Measurements from ENCODE around the gene CAPN12. TPM values are rescaled to one million over a fixed set of nuclear protein-coding genes. Genes with fewer than 3 reads are reported as not detected.

Gene CAPN12
- total and polyA plus RNA-seq, 4 donors = 3.8 to 28.7 (median 8.8) TPM

DNA sequence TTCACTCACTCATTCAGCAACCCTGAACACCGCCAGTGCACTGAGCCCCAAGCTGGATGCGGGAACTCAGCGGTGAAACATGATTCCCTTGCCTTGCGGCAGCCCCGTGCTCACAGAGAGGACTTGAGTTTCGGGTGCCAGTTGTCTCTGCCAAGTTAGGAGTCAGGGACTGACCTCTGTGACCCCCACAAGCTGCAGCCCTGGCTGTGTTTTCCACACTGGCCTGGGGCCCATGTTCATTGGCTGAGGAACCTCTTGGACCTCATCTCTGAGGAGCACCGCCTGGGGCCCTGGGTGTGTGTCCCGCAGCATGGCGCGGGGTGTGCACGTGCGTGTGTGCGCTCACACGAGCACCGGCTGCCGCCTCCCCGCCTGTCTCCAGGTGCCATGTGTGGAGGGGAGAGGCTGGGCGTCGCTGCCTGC lies 31.0 kb downstream of the CAPN12 start:
- H3K4me3 ChIP-seq (ENCODE audit: low read depth in 1 of 3, low read length in 3 of 3) = no peak overlapping the region
- H3K27ac ChIP-seq (ENCODE audit: low read depth in 1 of 2, low read length in 2 of 2) = peak overlapping the region; percentile 80 to 83
- H3K4me1 ChIP-seq (ENCODE audit: control insufficient read depth in 4 of 4, insufficient read depth in 4 of 4, low read length in 3 of 4) = peaks cover 21 to 62% (median 52%) of the 10 kb centered on the region in 4 donors
- no peaks in the 10 kb centered on the region for H3K27me3 ChIP-seq (ENCODE audit: control insufficient read depth in 4 of 4, insufficient read depth in 4 of 4, low read length in 3 of 4)
- no peak for TF ChIP-seq EGR1 (IDR thresholded peaks at IDR 0.05; ENCODE audit: low read depth in 2 of 2)
- TF ChIP-seq, protein P1, sequence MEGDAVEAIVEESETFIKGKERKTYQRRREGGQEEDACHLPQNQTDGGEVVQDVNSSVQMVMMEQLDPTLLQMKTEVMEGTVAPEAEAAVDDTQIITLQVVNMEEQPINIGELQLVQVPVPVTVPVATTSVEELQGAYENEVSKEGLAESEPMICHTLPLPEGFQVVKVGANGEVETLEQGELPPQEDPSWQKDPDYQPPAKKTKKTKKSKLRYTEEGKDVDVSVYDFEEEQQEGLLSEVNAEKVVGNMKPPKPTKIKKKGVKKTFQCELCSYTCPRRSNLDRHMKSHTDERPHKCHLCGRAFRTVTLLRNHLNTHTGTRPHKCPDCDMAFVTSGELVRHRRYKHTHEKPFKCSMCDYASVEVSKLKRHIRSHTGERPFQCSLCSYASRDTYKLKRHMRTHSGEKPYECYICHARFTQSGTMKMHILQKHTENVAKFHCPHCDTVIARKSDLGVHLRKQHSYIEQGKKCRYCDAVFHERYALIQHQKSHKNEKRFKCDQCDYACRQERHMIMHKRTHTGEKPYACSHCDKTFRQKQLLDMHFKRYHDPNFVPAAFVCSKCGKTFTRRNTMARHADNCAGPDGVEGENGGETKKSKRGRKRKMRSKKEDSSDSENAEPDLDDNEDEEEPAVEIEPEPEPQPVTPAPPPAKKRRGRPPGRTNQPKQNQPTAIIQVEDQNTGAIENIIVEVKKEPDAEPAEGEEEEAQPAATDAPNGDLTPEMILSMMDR (IDR thresholded peaks at IDR 0.05; ENCODE audit: low read depth, low read length, missing input control) = no peak
- TF ChIP-seq FOXA2 (IDR thresholded peaks at IDR 0.05) = no peak
- TF ChIP-seq HNF4A (conservative IDR thresholded peaks at IDR 0.05) = peak; percentile 69 to 79
- TF ChIP-seq SP1 (IDR thresholded peaks at IDR 0.05) = peak; percentile 85
- TF ChIP-seq, protein P2, sequence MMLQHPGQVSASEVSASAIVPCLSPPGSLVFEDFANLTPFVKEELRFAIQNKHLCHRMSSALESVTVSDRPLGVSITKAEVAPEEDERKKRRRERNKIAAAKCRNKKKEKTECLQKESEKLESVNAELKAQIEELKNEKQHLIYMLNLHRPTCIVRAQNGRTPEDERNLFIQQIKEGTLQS (IDR thresholded peaks at IDR 0.05) = no peak
- TF ChIP-seq, protein P3, sequence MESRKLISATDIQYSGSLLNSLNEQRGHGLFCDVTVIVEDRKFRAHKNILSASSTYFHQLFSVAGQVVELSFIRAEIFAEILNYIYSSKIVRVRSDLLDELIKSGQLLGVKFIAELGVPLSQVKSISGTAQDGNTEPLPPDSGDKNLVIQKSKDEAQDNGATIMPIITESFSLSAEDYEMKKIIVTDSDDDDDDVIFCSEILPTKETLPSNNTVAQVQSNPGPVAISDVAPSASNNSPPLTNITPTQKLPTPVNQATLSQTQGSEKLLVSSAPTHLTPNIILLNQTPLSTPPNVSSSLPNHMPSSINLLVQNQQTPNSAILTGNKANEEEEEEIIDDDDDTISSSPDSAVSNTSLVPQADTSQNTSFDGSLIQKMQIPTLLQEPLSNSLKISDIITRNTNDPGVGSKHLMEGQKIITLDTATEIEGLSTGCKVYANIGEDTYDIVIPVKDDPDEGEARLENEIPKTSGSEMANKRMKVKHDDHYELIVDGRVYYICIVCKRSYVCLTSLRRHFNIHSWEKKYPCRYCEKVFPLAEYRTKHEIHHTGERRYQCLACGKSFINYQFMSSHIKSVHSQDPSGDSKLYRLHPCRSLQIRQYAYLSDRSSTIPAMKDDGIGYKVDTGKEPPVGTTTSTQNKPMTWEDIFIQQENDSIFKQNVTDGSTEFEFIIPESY (IDR thresholded peaks at IDR 0.05) = no peak
- peak; percentile 92 to 94 for TF ChIP-seq RXRA (IDR thresholded peaks at IDR 0.05)
- peak; percentile 97 for TF ChIP-seq NR2F2 (IDR thresholded peaks at IDR 0.05)
- TF ChIP-seq FOXA1 (IDR thresholded peaks at IDR 0.05) = no peak
- TF ChIP-seq, protein P4, sequence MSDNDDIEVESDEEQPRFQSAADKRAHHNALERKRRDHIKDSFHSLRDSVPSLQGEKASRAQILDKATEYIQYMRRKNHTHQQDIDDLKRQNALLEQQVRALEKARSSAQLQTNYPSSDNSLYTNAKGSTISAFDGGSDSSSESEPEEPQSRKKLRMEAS (IDR thresholded peaks at IDR 0.05) = no peak
- TF ChIP-seq JUND (IDR thresholded peaks at IDR 0.05) = peak in 1 of 2 donors; percentile 51
- TF ChIP-seq YY1 (IDR thresholded peaks at IDR 0.05) = peak; percentile 79
- peak; percentile 60 to 69 for TF ChIP-seq RAD21 (IDR thresholded peaks at IDR 0.05)
- no peak for TF ChIP-seq HNF4G (IDR thresholded peaks at IDR 0.05)
- TF ChIP-seq TAF1 (conservative IDR thresholded peaks at IDR 0.05) = no peak
- TF ChIP-seq, protein P5, sequence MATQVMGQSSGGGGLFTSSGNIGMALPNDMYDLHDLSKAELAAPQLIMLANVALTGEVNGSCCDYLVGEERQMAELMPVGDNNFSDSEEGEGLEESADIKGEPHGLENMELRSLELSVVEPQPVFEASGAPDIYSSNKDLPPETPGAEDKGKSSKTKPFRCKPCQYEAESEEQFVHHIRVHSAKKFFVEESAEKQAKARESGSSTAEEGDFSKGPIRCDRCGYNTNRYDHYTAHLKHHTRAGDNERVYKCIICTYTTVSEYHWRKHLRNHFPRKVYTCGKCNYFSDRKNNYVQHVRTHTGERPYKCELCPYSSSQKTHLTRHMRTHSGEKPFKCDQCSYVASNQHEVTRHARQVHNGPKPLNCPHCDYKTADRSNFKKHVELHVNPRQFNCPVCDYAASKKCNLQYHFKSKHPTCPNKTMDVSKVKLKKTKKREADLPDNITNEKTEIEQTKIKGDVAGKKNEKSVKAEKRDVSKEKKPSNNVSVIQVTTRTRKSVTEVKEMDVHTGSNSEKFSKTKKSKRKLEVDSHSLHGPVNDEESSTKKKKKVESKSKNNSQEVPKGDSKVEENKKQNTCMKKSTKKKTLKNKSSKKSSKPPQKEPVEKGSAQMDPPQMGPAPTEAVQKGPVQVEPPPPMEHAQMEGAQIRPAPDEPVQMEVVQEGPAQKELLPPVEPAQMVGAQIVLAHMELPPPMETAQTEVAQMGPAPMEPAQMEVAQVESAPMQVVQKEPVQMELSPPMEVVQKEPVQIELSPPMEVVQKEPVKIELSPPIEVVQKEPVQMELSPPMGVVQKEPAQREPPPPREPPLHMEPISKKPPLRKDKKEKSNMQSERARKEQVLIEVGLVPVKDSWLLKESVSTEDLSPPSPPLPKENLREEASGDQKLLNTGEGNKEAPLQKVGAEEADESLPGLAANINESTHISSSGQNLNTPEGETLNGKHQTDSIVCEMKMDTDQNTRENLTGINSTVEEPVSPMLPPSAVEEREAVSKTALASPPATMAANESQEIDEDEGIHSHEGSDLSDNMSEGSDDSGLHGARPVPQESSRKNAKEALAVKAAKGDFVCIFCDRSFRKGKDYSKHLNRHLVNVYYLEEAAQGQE (IDR thresholded peaks at IDR 0.05) = peak; percentile 53
- no peak for TF ChIP-seq GABPA (IDR thresholded peaks at IDR 0.05 in 1 of 2, conservative IDR thresholded peaks at IDR 0.05 in 1 of 2)
- no peak for DNase-seq (ENCODE audit: low spot score)
- 28% methylated on average over 19 of the region's 19 CpGs for WGBS
- H3K9me3 ChIP-seq (ENCODE audit: control insufficient read depth in 4 of 4, low read length in 3 of 4) = no peaks in the 10 kb centered on the region
- peak overlapping the region in 1 of 2 donors; percentile 49 for H3K9ac ChIP-seq (ENCODE audit: low read depth in 1 of 2, low read length in 2 of 2)
- peaks cover 12 to 45% (median 28%) of the 10 kb centered on the region in 4 donors for H3K36me3 ChIP-seq (ENCODE audit: control insufficient read depth in 4 of 4, insufficient read depth in 3 of 4, low read depth in 1 of 4, low read length in 3 of 4)
